HepG2 (cell line): ENCODE measurements around the gene PTPRQ.

Experiments used
- ATF7 ChIP-seq, 2 experiments: fragments of 450-650 bp in 1 of 2; sonication (generic) in 1 of 2; formaldehyde crosslinking in 1 of 2; IDR thresholded peaks; 2 replicates each; pipeline versions ENCODE4 v1.4.0 to v1.6.1; 2016 to 2020; ENCODE audit warnings: antibody characterized with exemption in 1 of 2, mild to moderate bottlenecking in 1 of 2, missing genetic modification reagents in 1 of 2
- DR1 ChIP-seq: sonication (generic); formaldehyde crosslinking; IDR thresholded peaks from 2 replicates; pipeline ENCODE4 v1.8.0; 2021; ENCODE audit warnings: mild to moderate bottlenecking, missing genetic modification reagents, inconsistent platforms
- HNF4A ChIP-seq: sonication (generic); formaldehyde crosslinking; IDR thresholded peaks from 2 replicates; pipeline ENCODE4 v1.4.0; 2020; ENCODE audit warnings: missing genetic modification reagents
- MTF1 ChIP-seq: sonication (generic); formaldehyde crosslinking; IDR thresholded peaks from 2 replicates; pipeline ENCODE4 v1.5.0; 2020; ENCODE audit warnings: missing genetic modification reagents
- POLR2A ChIP-seq, 2 experiments: IDR thresholded peaks; 2 replicates each; pipeline ENCODE4 v1.6.1; 2011; ENCODE audit warnings: low read depth in 2 of 2, low read length in 2 of 2, mild to moderate bottlenecking in 1 of 2, moderate library complexity in 1 of 2; ENCODE audit not compliant: insufficient read depth in 1 of 2
- RFX5 ChIP-seq: IDR thresholded peaks from 2 replicates; pipeline ENCODE4 v1.6.1; 2011; ENCODE audit warnings: low read depth, low read length, improper control_type of control experiment
- RNF2 ChIP-seq: fragments of 450-650 bp; conservative IDR thresholded peaks from 2 replicates; pipeline ENCODE4 v1.6.1; 2016; ENCODE audit warnings: low read depth
- ZMYM3 ChIP-seq: sonication (generic); formaldehyde crosslinking; IDR thresholded peaks from 2 replicates; pipeline ENCODE4 v1.5.1; 2020; ENCODE audit warnings: mild to moderate bottlenecking, missing genetic modification reagents
- TF ChIP-seq, protein P1 (sequence below): IDR thresholded peaks from 2 replicates; pipeline ENCODE4 v1.6.1; 2016; ENCODE audit warnings: missing biosample characterization, missing genetic modification reagents, low read depth
- TF ChIP-seq, protein P2 (sequence below): sonication (generic); formaldehyde crosslinking; IDR thresholded peaks from 2 replicates; pipeline ENCODE4 v1.5.0; 2020; ENCODE audit warnings: mild to moderate bottlenecking, missing genetic modification reagents, moderate library complexity

DNA sequence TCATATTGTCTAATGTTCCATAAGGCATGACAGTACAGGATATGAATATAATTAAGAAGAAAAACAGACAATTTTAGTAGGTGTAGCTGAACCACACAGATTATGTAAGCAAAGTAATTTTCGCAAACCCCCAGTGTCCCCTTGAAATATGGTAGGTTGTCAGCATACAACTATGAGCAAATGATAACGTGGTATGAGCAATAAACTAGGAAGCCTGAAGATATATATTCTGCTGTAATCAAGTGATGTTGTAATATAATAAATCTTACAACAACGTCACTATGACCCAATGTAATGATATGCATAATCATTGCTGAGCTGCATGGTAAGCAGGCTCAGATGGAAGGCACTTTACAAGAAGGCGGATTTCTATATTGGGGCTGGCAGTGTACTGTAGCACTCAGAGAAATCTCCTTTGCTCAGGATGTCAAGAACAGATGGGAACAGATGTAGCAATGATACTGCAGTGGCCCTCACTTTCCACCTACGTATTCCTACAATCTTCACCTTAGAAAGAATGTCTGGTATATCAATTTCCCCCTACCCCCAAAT, 215.6 kb downstream of the PTPRQ start:
- TF ChIP-seq, protein P1, sequence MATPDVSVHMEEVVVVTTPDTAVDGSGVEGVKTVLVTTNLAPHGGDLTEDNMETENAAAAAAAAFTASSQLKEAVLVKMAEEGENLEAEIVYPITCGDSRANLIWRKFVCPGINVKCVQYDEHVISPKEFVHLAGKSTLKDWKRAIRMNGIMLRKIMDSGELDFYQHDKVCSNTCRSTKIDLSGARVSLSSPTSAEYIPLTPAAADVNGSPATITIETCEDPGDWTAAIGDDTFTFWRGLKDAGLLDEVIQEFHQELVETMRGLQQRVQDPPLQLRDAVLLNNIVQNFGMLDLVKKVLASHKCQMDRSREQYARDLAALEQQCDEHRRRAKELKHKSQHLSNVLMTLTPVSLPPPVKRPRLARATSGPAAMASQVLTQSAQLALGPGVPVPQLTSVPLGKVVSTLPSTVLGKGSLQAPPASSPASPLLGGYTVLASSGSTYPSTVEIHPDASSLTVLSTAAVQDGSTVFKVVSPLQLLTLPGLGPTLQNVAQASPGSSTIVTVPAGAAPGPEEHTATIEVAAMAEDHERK = no peak
- no peak for TF ChIP-seq HNF4A (CRISPR knock-in tag)
- TF ChIP-seq MTF1 (CRISPR knock-in tag) = no peak
- TF ChIP-seq, protein P2, sequence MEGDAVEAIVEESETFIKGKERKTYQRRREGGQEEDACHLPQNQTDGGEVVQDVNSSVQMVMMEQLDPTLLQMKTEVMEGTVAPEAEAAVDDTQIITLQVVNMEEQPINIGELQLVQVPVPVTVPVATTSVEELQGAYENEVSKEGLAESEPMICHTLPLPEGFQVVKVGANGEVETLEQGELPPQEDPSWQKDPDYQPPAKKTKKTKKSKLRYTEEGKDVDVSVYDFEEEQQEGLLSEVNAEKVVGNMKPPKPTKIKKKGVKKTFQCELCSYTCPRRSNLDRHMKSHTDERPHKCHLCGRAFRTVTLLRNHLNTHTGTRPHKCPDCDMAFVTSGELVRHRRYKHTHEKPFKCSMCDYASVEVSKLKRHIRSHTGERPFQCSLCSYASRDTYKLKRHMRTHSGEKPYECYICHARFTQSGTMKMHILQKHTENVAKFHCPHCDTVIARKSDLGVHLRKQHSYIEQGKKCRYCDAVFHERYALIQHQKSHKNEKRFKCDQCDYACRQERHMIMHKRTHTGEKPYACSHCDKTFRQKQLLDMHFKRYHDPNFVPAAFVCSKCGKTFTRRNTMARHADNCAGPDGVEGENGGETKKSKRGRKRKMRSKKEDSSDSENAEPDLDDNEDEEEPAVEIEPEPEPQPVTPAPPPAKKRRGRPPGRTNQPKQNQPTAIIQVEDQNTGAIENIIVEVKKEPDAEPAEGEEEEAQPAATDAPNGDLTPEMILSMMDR = no peak
- TF ChIP-seq RFX5 = no peak
- TF ChIP-seq DR1 = no peak
- TF ChIP-seq ATF7 (IDR thresholded peaks at IDR 0.05) = no peak
- no peak for TF ChIP-seq ATF7 (CRISPR knock-in tag; IDR thresholded peaks at IDR 0.05)
- TF ChIP-seq POLR2A (IDR thresholded peaks at IDR 0.05; ENCODE audit: insufficient read depth in 1 of 2, low read depth in 2 of 2, low read length in 2 of 2) = no peak
- TF ChIP-seq ZMYM3 (CRISPR knock-in tag) = no peak
- TF ChIP-seq RNF2 = no peak
